Vagina (tissue), 2 donors: ENCODE measurements around the gene LAMTOR4.

ENCODE experiments used
- POLR2A ChIP-seq, 2 donors: fragments of 450-650 bp; IDR thresholded peaks; one replicate each; pipeline ENCODE4 v1.6.1; 2017; ENCODE audit warnings: antibody characterized with exemption in 2 of 2, mild to moderate bottlenecking in 2 of 2, moderate library complexity in 2 of 2
- POLR2AphosphoS5 ChIP-seq, 2 donors: sonication (generic); formaldehyde crosslinking; IDR thresholded peaks; one replicate each; pipeline ENCODE4 v1.9.0; 2017; ENCODE audit warnings: antibody characterized with exemption in 2 of 2, mild to moderate bottlenecking in 2 of 2, low read depth in 1 of 2; ENCODE audit not compliant: insufficient read depth in 1 of 2
- TF ChIP-seq, protein P1 (sequence below), 3 experiments: fragments of 450-650 bp in 2 of 3; fragments of 200-600 bp in 1 of 3; sonication (generic) in 1 of 3; IDR thresholded peaks; one replicate each; pipeline ENCODE4 v1.5.1; 2017 to 2019; ENCODE audit warnings: antibody characterized with exemption in 3 of 3, mild to moderate bottlenecking in 2 of 3, moderate library complexity in 2 of 3

DNA sequence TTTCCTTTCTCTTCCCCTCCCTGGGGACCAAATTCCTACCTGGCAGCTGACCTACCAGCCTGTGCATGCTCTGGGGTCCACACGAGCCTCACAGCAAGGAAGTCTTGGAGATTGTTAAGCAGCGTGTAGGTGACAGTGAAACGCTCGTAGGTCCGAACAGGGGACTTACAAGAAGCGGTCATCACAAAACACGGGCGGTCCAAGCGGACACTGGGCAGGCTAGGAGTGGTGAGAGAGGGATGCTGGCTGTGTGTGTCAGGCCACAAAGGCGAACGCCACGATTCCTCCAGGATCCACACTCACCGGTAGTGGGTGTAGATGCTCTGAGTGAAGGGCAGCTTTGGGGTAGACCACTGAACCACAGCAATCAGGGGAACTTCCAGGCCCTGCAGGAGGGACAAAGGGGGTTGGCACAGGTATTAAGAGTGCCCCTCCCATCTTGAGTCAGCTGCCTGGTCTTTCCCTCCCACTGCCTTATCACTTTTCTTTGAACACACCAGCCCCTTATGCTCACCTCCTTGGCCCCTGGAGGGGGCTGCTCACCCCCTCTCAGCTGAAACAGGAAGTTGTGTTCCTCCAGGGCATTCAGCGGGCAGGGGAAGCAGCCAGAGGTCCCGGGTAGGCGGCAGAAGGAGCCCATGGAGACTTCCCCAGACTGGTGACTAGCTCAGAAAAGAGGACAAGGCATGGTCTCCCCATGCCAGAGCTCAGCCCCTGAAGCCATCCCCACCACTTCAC is 7.8 kb downstream of the LAMTOR4 start:
- TF ChIP-seq, protein P1, sequence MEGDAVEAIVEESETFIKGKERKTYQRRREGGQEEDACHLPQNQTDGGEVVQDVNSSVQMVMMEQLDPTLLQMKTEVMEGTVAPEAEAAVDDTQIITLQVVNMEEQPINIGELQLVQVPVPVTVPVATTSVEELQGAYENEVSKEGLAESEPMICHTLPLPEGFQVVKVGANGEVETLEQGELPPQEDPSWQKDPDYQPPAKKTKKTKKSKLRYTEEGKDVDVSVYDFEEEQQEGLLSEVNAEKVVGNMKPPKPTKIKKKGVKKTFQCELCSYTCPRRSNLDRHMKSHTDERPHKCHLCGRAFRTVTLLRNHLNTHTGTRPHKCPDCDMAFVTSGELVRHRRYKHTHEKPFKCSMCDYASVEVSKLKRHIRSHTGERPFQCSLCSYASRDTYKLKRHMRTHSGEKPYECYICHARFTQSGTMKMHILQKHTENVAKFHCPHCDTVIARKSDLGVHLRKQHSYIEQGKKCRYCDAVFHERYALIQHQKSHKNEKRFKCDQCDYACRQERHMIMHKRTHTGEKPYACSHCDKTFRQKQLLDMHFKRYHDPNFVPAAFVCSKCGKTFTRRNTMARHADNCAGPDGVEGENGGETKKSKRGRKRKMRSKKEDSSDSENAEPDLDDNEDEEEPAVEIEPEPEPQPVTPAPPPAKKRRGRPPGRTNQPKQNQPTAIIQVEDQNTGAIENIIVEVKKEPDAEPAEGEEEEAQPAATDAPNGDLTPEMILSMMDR (IDR thresholded peaks at IDR 0.05): no peak
- TF ChIP-seq POLR2A (IDR thresholded peaks at IDR 0.05) (no peak), POLR2AphosphoS5 (IDR thresholded peaks at IDR 0.05; ENCODE audit: insufficient read depth in 1 of 2, low read depth in 1 of 2) (no peak)
